Measurements from ENCODE around the gene ZBTB26. TPM values are rescaled to one million over a fixed set of nuclear protein-coding genes. Genes with fewer than 3 reads are reported as not detected.
"Not testable (repeated sequence)": the region's sequence is repeated elsewhere in the genome, so short reads cannot be mapped to it uniquely, and the experiment has no call there.

The ZBTB26 gene
- total RNA-seq, 1 experiment from 2014 or later, result 6.7 TPM

DNA sequence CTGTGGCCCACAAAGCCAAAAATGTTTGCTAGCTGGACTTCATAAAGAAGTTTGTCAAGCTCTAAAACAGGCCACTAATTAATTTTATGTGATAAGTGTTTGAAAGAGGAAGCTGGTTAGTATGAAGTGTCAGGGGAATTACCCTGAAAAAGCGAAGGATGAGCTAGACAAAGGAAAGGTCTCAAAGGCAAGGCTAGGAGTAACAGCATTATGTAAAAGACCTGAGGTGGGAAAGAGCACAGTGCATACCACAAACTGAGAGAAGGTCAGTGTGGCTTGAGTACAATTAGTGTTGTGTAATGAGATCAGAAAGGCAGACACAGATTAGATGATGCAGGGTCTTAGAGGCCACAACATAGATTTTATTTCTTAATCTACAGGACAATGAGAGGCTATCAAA is 55.8 kb downstream of the ZBTB26 start:
- no peaks in the 10 kb centered on the region for H3K27me3 Mint-ChIP-seq (ENCODE audit: unreplicated experiment)
- DNase-seq, result no peak
- no TSS peak for BruUV-seq (replicated peaks)
- H3K4me1 Mint-ChIP-seq (ENCODE audit: low read depth, unreplicated experiment), result no peaks in the 10 kb centered on the region
- H3K27ac Mint-ChIP-seq (ENCODE audit: unreplicated experiment), result no peak overlapping the region
- intact Hi-C loops (cut with micrococcal nuclease; ENCODE audit: unreplicated experiment), result no loop called here
- TF ChIP-seq, protein P1, sequence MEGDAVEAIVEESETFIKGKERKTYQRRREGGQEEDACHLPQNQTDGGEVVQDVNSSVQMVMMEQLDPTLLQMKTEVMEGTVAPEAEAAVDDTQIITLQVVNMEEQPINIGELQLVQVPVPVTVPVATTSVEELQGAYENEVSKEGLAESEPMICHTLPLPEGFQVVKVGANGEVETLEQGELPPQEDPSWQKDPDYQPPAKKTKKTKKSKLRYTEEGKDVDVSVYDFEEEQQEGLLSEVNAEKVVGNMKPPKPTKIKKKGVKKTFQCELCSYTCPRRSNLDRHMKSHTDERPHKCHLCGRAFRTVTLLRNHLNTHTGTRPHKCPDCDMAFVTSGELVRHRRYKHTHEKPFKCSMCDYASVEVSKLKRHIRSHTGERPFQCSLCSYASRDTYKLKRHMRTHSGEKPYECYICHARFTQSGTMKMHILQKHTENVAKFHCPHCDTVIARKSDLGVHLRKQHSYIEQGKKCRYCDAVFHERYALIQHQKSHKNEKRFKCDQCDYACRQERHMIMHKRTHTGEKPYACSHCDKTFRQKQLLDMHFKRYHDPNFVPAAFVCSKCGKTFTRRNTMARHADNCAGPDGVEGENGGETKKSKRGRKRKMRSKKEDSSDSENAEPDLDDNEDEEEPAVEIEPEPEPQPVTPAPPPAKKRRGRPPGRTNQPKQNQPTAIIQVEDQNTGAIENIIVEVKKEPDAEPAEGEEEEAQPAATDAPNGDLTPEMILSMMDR (IDR thresholded peaks at IDR 0.05; ENCODE audit: unreplicated experiment), result no peak
- peaks cover 24% of the 10 kb centered on the region for H3K36me3 Mint-ChIP-seq (ENCODE audit: insufficient read depth, unreplicated experiment)
- no peak overlapping the region for H3K4me3 Mint-ChIP-seq (ENCODE audit: low read depth, unreplicated experiment)
- CTCF ChIA-PET, result interaction anchor here (0.6 kb wide), 1 partner anchor 116 kb away, joined by 3 read pairs; no protein-coding TSS in a partner anchor
- no peaks in the 10 kb centered on the region for H3K9me3 Mint-ChIP-seq (ENCODE audit: low read depth, unreplicated experiment)

DNA sequence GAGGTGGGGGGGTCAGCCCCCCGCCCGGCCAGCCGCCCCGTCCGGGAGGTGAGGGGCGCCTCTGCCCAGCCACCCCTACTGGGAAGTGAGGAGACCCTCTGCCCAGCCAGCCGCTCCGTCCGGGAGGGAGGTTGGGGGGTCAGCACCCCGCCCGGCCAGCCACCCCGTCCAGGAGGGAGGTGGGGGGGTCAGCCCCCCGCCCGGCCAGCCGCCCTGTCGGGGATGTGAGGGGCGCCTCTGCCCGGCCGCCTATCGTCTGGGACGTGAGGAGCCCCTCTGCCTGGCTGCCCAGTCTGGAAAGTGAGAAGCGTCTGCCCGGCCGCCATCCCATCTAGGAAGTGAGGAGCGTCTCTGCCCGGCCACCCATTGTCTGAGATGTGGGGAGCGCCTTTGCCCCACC is 64.0 kb downstream of the ZBTB26 start:
- CTCF ChIA-PET; H3K36me3 Mint-ChIP-seq (ENCODE audit: insufficient read depth, unreplicated experiment); DNase-seq: not testable (repeated sequence)

DNA sequence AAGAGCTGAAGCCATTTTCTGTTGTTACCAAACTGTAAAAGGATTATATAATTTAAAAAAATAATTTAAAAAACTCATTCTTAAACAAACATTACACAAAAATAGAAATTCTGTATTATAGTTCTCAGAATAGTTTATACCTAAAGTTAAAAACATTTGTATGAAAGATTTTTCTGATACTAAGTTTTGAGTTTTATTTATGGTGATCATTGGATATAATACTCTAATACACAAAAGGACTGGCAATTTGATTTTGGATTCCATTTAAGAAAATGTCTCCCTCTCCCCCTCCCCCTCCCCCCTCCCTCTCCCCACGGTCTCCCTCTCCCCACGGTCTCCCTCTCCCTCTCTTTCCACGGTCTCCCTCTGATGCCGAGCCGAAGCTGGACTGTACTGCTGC is 65.2 kb downstream of the ZBTB26 start:
- Mint-ChIP-seq H3K27me3 (ENCODE audit: unreplicated experiment) (no peaks in the 10 kb centered on the region), H3K36me3 (ENCODE audit: insufficient read depth, unreplicated experiment) (peaks cover 10% of the 10 kb centered on the region), H3K4me3 (ENCODE audit: low read depth, unreplicated experiment) (no peak overlapping the region), H3K27ac (ENCODE audit: unreplicated experiment) (no peak overlapping the region), H3K9me3 (ENCODE audit: low read depth, unreplicated experiment) (no peaks in the 10 kb centered on the region), H3K4me1 (ENCODE audit: low read depth, unreplicated experiment) (no peaks in the 10 kb centered on the region)
- no peak for DNase-seq
- CTCF ChIA-PET, result no interaction called here
- intact Hi-C loops (cut with micrococcal nuclease; ENCODE audit: unreplicated experiment), result no loop called here
- no TSS peak for BruUV-seq (replicated peaks)
- TF ChIP-seq, protein P1 (IDR thresholded peaks at IDR 0.05; ENCODE audit: unreplicated experiment), result no peak

More for the DNA sequence above, 64.0 kb downstream of the ZBTB26 start:
- H3K27me3 Mint-ChIP-seq (ENCODE audit: unreplicated experiment); H3K4me3 Mint-ChIP-seq (ENCODE audit: low read depth, unreplicated experiment); BruUV-seq (replicated peaks); H3K9me3 Mint-ChIP-seq (ENCODE audit: low read depth, unreplicated experiment); H3K4me1 Mint-ChIP-seq (ENCODE audit: low read depth, unreplicated experiment); intact Hi-C loops (cut with micrococcal nuclease; ENCODE audit: unreplicated experiment); H3K27ac Mint-ChIP-seq (ENCODE audit: unreplicated experiment): not testable (repeated sequence)

Other genes starting within 250 kb of the ZBTB26 start
- gene OR1L4, start 207.5 kb downstream of the ZBTB26 start, total RNA-seq (2022), result not detected in 2 replicates
- gene OR1L6, start 189.2 kb downstream of the ZBTB26 start, total RNA-seq (2022), result not detected in 2 replicates
- gene OR5C1, start 142.6 kb downstream of the ZBTB26 start, total RNA-seq (2022), result not detected in 2 replicates
- gene OR1K1, start 131.4 kb downstream of the ZBTB26 start, total RNA-seq (2022), result not detected in 2 replicates
- 7.2 and 9.4 TPM in 2 replicates for gene PDCL, start 102.9 kb downstream of the ZBTB26 start, total RNA-seq (2022)
- 44.0 and 45.5 TPM in 2 replicates for gene RC3H2, start 26.2 kb downstream of the ZBTB26 start, total RNA-seq (2022)
- gene ZBTB6, start 18.2 kb downstream of the ZBTB26 start, total RNA-seq (2022), result 6.1 and 6.3 TPM in 2 replicates
- gene RABGAP1, start 9.5 kb upstream of the ZBTB26 start, total RNA-seq (2022), result 55.7 and 57.9 TPM in 2 replicates
- gene GPR21, start 102.2 kb upstream of the ZBTB26 start, total RNA-seq (2022), result 2.0 and 3.1 TPM in 2 replicates